Choroid plexus epithelial cell (primary cell): ENCODE results near the gene TEDC1.

ENCODE experiments used
- DNase-seq: peaks from one replicate; pipeline ENCODE4 v3.0.0-alpha.2; 2010; ENCODE audit warnings: low read depth
- H3K4me3 ChIP-seq: 2 replicates; pipeline ENCODE4 v1.5.1; 2011; ENCODE audit warnings: low read depth, mild to moderate bottlenecking, control low read depth, low read length, moderate library complexity
- TF ChIP-seq, protein P1 (sequence below): conservative IDR thresholded peaks from 2 replicates; pipeline ENCODE4 v1.5.1; 2011; ENCODE audit warnings: low read depth, mild to moderate bottlenecking, control low read depth, inconsistent platforms, low read length, moderate library complexity

The TEDC1 gene

DNA sequence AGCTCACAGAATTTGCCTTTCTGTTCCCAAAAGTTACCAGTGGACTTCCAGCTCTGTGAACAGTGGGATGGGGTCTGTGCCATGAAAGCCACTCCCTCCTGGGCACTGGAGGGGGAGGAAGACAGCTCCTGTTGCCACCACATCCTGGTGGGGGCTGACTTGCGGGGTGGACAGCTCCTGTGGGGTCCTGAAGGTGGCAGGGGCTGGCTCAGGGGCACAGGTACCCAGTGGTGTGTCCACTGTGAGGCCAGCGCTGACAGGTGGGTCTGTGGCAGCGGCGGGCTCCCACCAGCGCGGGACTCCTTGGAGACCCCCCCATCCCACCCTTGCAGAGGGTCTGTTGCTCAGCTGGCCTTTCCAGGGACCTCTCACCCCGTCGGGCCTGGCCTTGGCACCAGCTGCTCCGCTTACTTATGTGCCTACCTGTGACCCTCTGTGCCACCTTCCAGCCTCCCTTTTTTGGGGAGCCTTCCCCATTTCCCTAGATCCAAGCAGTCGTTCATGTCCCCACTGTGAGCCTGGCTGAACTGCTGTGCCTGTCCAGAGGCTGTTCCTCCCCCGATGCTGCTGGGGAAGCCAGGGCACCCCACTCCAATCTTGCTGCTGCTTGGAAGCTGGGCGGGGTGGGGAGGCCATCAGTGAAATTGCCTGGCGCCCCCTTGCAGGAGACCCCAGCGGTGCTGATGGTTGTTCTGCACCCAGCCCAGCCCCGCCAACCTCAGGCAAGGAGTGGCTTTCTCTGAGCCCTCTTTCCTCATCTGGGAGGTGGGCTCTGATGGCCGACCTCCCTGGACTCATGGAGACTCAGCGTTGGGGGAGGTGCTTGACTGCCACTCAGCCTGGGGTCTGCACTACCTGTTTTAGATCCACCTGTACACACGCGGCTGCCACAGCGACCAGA lies 2.2 kb downstream of the TEDC1 start:
- TF ChIP-seq, protein P1, sequence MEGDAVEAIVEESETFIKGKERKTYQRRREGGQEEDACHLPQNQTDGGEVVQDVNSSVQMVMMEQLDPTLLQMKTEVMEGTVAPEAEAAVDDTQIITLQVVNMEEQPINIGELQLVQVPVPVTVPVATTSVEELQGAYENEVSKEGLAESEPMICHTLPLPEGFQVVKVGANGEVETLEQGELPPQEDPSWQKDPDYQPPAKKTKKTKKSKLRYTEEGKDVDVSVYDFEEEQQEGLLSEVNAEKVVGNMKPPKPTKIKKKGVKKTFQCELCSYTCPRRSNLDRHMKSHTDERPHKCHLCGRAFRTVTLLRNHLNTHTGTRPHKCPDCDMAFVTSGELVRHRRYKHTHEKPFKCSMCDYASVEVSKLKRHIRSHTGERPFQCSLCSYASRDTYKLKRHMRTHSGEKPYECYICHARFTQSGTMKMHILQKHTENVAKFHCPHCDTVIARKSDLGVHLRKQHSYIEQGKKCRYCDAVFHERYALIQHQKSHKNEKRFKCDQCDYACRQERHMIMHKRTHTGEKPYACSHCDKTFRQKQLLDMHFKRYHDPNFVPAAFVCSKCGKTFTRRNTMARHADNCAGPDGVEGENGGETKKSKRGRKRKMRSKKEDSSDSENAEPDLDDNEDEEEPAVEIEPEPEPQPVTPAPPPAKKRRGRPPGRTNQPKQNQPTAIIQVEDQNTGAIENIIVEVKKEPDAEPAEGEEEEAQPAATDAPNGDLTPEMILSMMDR, result no peak
- DNase-seq, result no peak
- no peak overlapping the region for H3K4me3 ChIP-seq

DNA sequence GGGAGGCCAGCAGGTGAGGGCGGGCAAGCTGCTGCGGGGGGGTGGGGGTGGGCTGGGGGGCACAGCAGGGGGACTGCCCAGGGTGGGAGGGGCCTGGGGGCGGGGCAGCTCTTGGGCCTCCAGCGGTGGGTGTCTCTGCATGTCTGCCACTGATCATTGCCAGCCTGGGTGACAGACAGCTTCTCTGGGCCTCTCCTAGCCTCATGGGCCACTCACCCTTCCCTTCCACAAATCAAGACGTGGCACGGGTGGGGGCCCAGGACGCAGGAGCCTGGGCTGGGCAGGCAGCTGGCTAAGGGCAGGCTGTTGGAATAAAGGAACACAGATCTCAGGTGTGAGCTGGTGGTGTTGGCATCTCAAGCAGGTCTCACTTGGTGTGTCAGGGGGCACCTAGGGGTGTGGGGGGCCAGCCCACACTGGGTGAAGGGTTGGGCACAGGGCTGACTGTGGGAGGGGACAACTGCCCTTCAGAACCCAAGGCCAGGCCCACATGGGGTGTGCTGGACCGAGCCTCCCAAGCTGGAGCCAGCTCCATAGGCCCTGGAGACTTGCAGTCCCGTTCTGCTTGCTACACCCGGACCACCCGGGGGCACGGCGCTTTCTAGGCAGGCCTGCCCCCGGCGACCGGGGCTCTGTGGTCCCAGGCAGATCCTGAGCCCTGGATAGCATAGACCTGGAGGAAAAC lies 3.0 kb downstream of the TEDC1 start:
- no peak for DNase-seq
- TF ChIP-seq, protein P1, result no peak

DNA sequence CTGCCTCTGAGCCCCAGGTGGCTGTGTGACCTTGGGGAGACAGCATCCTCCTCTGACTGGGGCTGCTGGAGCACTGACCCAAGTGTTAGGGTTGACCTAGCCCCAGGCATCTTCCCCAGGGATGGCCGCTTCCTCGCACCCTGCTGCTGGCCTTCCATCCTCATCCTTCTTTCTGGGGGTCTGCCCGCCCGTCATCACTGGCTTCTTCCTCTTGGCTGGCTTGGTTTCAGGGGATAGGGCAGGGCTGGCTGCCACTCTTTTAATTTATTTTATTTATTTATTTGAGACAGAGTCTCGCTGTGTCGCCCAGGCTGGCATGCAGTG lies 3.5 kb downstream of the TEDC1 start:
- DNase-seq, result no peak

More for the DNA sequence above, 3.0 kb downstream of the TEDC1 start:
- no peak overlapping the region for H3K4me3 ChIP-seq

DNA sequence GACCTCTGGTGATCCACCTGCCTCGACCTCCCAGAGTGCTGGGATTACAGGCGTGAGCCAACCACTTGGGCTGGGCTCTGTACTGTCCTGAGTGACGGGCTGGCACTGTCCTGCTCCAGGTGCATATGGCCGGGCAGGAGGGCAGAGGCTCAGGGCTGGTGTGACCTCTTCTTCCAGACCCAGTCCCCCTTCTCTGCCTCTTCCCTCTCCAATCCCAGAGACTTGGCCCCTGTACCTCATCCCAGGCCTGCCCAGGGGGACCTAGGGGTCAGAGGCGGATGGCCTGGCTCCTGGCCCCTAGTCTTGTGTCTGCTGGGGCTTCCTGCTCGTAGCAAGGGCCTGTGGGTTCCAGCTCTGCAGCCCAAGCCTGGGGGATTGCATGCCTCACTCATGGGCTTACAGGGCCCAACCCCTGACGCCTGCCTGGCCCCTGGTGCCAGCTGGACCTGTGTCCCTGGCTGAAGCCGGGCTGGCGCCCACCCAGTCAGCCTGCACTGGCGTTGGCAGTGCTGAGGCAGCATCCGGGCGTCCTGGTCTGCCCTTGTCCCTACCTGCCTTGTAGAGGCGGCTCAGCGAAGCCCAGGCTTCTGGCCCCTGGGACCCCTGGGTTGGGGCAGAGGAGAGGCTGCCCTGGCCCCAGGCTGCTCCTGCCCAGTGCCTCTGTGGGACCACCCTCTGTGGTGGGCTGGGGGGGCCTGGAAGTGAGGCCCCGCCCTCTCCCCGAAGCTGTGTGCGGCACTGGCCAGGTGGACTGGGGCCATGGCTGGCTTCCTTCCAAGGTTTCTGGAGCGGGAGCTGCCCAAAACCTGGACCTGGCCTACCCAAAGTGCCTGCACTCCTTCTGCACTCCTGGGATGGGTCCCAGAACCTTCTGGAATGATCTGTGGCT lies 4.3 kb downstream of the TEDC1 start:
- H3K4me3 ChIP-seq, result no peak overlapping the region
- no peak for DNase-seq
- TF ChIP-seq, protein P1, result no peak

More for the DNA sequence above, 3.5 kb downstream of the TEDC1 start:
- H3K4me3 ChIP-seq, result no peak overlapping the region
- TF ChIP-seq, protein P1, result no peak

DNA sequence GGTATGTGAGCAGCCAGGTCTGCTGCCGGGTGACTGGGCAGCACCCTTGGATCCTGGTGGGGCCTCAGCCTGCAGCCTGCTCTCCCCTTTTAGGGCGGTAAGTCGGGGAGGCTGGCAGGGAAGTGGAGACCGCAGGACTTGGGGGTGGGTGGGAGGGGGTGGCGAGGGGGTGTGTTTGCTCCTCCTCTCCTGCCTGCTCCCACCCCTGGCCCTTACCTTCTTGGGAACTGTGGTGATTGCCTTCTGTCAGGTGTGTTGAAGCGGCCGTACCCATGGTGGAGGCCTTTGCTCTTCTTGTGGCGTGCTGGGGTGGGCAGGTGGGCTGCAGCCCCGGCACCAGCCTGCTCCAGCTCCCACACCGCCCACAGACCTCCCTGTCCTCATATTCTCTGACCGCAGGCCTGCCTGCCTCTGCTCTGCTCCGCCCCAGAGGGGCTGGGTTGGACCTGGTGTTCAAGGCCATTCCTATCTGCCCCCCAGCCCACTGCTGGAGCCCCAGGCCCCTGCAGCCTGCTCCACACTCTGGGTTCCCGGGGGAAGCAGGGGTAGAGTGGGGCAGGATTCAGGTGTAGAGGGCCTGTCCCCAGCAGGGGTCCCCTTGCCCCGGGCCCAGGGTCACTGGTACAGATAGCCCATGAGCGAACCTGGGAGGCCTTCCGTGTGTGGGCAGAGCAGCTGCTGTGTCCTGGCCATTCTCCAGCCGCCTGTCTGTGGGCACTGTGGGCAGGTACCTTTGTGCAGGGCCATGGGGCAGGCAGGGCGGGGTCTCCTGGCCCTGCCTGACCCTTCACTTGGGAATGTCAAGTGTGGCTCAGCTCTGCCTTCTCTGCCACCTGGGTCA lies 5.2 kb downstream of the TEDC1 start:
- TF ChIP-seq, protein P1, result no peak
- no peak overlapping the region for H3K4me3 ChIP-seq
- DNase-seq, result no peak
